Activated T-helper 1 cell treated with Interleukin-2 at 50 U/mL for 16 hours (primary cell): ENCODE data around the gene HNMT.
"Not testable (repeated sequence)": the region's sequence is repeated elsewhere in the genome, so short reads cannot be mapped to it uniquely, and the experiment has no call there.

Experiments used
- DNase-seq: peaks from one replicate; pipeline ENCODE4 v3.0.0-alpha.2; 2020; ENCODE audit warnings: low read depth

HNMT gene

GRCh38 chr2:138043588-138043987 lies 79.3 kb downstream of the HNMT start:
- DNase-seq, result not testable (repeated sequence)

- no peak for DNase-seq
Observed at GRCh38 chr2:138058427-138058826, 94.2 kb downstream of the HNMT start.

GRCh38 chr2:138059487-138060300 lies 95.4 kb downstream of the HNMT start:
- DNase-seq, result no peak

GRCh38 chr2:138060301-138060635 lies 96.0 kb downstream of the HNMT start:
- DNase-seq, result no peak

- DNase-seq, result no peak
Observed at GRCh38 chr2:138061961-138062360, 97.7 kb downstream of the HNMT start.

- DNase-seq, result no peak
Observed at GRCh38 chr2:138063181-138063580, 98.9 kb downstream of the HNMT start.
